WTC11 (cell line): ENCODE results near the gene GUCY1B1. TPM values are rescaled to one million over a fixed set of nuclear protein-coding genes. Genes with fewer than 3 reads are reported as not detected.
"Not testable (repeated sequence)": the region's sequence is repeated elsewhere in the genome, so short reads cannot be mapped to it uniquely, and the experiment has no call there.

Source experiments
- ATAC-seq: fragments of 200-7000 bp; cut with Tn5 transposase; 2 replicates; pipeline ENCODE4 v1.10.0; 2021; ENCODE audit warnings: mild to moderate bottlenecking, moderate library complexity
- CTCF ChIA-PET: fragments of 300-600 bp; sonication (Branson Sonifier 250); formaldehyde crosslinking; loops from one replicate; lab custom pipeline; 2021; ENCODE audit warnings: antibody characterized with exemption; lab: Charles Lee
- POLR2A ChIA-PET: fragments of 350-600 bp; sonication (Branson Sonifier 250); formaldehyde crosslinking; loops from one replicate; lab custom pipeline; 2021; ENCODE audit warnings: antibody characterized with exemption; lab: Charles Lee
- DNase-seq: peaks from one replicate; pipeline ENCODE4 v3.0.0; 2021; ENCODE audit warnings: low spot score
- H3K27ac Mint-ChIP-seq: 2 replicates; pipeline ENCODE4 v1.8.0; 2021; ENCODE audit warnings: mixed read lengths
- H3K27me3 Mint-ChIP-seq: 2 replicates; pipeline ENCODE4 v1.8.0; 2021; ENCODE audit warnings: low read depth, mild to moderate bottlenecking, moderate library complexity, mixed read lengths
- H3K36me3 Mint-ChIP-seq: 2 replicates; pipeline ENCODE4 v1.8.0; 2021; ENCODE audit warnings: mixed read lengths
- H3K4me1 Mint-ChIP-seq: 2 replicates; pipeline ENCODE4 v1.8.0; 2022; ENCODE audit warnings: mixed read lengths
- H3K4me3 Mint-ChIP-seq: 2 replicates; pipeline ENCODE4 v1.8.0; 2021; ENCODE audit warnings: mild to moderate bottlenecking, moderate library complexity, mixed read lengths
- H3K9me3 Mint-ChIP-seq: 2 replicates; pipeline ENCODE4 v1.8.0; 2021; ENCODE audit warnings: mixed read lengths
- ATF6 ChIP-seq: sonication (generic); formaldehyde crosslinking; IDR thresholded peaks from 2 replicates; pipeline ENCODE4 v1.8.1; 2023; ENCODE audit warnings: mild to moderate bottlenecking, missing genetic modification reagents
- CREM ChIP-seq: sonication (generic); formaldehyde crosslinking; IDR thresholded peaks from 2 replicates; pipeline ENCODE4 v1.8.1; 2022; ENCODE audit warnings: mild to moderate bottlenecking, missing genetic modification reagents, moderate library complexity
- GRHL2 ChIP-seq: fragments of 250-450 bp; sonication (Bioruptor Pico); IDR thresholded peaks from 2 replicates; pipeline ENCODE4 v1.8.0; 2022; ENCODE audit warnings: mild to moderate bottlenecking, moderate library complexity; ENCODE audit not compliant: insufficient replicate concordance, severe bottlenecking
- GTF2I ChIP-seq: fragments of 250-450 bp; sonication (Bioruptor Pico); conservative IDR thresholded peaks from 2 replicates; pipeline ENCODE4 v1.4.0; 2021; ENCODE audit warnings: mild to moderate bottlenecking
- HMGA2 ChIP-seq: fragments of 250-450 bp; sonication (Bioruptor Pico); IDR thresholded peaks from 2 replicates; pipeline ENCODE4 v1.4.0; 2021; ENCODE audit warnings: mild to moderate bottlenecking, moderate library complexity
- IRF1 ChIP-seq: sonication (generic); formaldehyde crosslinking; IDR thresholded peaks from 2 replicates; pipeline ENCODE4 v1.8.0; 2023; ENCODE audit warnings: missing genetic modification reagents
- MXD4 ChIP-seq: fragments of 250-450 bp; sonication (Bioruptor Pico); IDR thresholded peaks from 2 replicates; pipeline ENCODE4 v1.8.0; 2021; ENCODE audit warnings: mild to moderate bottlenecking, moderate library complexity, borderline replicate concordance
- NR1H2 ChIP-seq: sonication (generic); formaldehyde crosslinking; IDR thresholded peaks from 2 replicates; pipeline ENCODE4 v1.9.0; 2021; ENCODE audit warnings: mild to moderate bottlenecking, moderate library complexity, missing genetic modification reagents
- PREB ChIP-seq: sonication (generic); formaldehyde crosslinking; IDR thresholded peaks from 2 replicates; pipeline ENCODE4 v1.8.1; 2022; ENCODE audit warnings: mild to moderate bottlenecking, missing genetic modification reagents, moderate library complexity, borderline replicate concordance
- RELA ChIP-seq: sonication (generic); formaldehyde crosslinking; IDR thresholded peaks from 2 replicates; pipeline ENCODE4 v1.8.1; 2022; ENCODE audit warnings: missing genetic modification reagents, mild to moderate bottlenecking, borderline replicate concordance
- RORB ChIP-seq: fragments of 250-450 bp; sonication (Bioruptor Pico); IDR thresholded peaks from 2 replicates; pipeline ENCODE4 v1.9.0; 2021; ENCODE audit warnings: mild to moderate bottlenecking
- SOX15 ChIP-seq: fragments of 250-450 bp; sonication (Bioruptor Pico); IDR thresholded peaks from 2 replicates; pipeline ENCODE4 v1.9.0; 2021; ENCODE audit warnings: mild to moderate bottlenecking
- TEAD1 ChIP-seq: sonication (generic); formaldehyde crosslinking; IDR thresholded peaks from 2 replicates; pipeline ENCODE4 v1.8.0; 2022; ENCODE audit warnings: mild to moderate bottlenecking, missing genetic modification reagents
- TEAD4 ChIP-seq: sonication (generic); formaldehyde crosslinking; IDR thresholded peaks from 2 replicates; pipeline ENCODE4 v1.8.0; 2022; ENCODE audit warnings: mild to moderate bottlenecking, missing genetic modification reagents
- ZNF263 ChIP-seq: sonication (generic); formaldehyde crosslinking; IDR thresholded peaks from 2 replicates; pipeline ENCODE4 v1.8.1; 2022; ENCODE audit warnings: low read depth, mild to moderate bottlenecking, moderate library complexity, missing genetic modification reagents
- ZNF416 ChIP-seq: fragments of 250-450 bp; sonication (Bioruptor Pico); IDR thresholded peaks from 2 replicates; pipeline ENCODE4 v1.9.0; 2021; ENCODE audit warnings: mild to moderate bottlenecking, inconsistent platforms
- total RNA-seq: library from RNA; stranded (reverse); gene quantifications from 3 replicates; pipeline ENCODE4 v1.2.3, GENCODE V29; 2021
- TF ChIP-seq, protein P1 (sequence below): fragments of 250-450 bp; sonication (Bioruptor Pico); conservative IDR thresholded peaks from 2 replicates; pipeline ENCODE4 v1.9.0; 2021; ENCODE audit warnings: mild to moderate bottlenecking

Gene GUCY1B1
- total RNA-seq, 1 experiment from 2014 or later: 12.7 TPM

DNA sequence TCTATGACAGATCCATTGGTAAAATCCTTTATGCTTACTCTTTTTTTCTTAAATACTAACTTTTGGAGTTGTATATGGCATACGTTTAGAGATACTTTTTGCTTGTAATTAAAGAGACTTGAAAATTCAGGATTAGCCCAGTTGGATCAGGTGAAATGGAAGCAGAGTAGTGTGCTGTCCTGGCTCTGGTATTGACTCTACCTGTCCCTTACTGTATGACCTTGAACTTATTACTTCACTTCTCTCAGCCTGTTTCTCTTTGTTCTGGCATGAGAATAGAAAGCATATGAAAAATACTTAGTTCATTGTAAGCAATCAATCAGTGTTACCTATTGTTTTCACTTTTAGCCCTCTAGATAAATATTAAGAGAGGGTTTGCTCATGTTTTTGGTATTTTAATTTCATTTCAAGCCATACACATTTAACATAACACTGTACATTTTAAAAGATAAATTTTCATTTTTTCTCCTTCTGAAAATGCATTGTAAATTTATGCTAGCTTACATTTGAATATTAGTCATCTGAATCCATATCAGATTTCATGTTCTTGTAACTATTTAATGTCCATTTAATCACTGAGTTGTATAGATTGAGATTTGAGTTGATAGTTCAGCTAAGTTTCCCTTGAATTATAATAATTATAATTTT, 35.9 kb downstream of the GUCY1B1 start:
- Mint-ChIP-seq H3K27me3 (no peaks in the 10 kb centered on the region), H3K4me3 (no peak overlapping the region), H3K4me1 (peaks cover 3% of the 10 kb centered on the region), H3K27ac (no peak overlapping the region), H3K9me3 (no peaks in the 10 kb centered on the region), H3K36me3 (no peaks in the 10 kb centered on the region)
- DNase-seq: no peak
- TF ChIP-seq PREB (CRISPR knock-in tag): no peak
- TF ChIP-seq TEAD4 (CRISPR knock-in tag): no peak
- no peak for TF ChIP-seq ZNF263 (CRISPR knock-in tag)
- no peak for TF ChIP-seq RORB (CRISPR knock-in tag)
- TF ChIP-seq RELA: no peak
- no peak for ATAC-seq
- ChIA-PET CTCF (interaction anchor here (1.4 kb wide), 1 partner anchor 159 kb away, joined by 5 read pairs; the partner anchor contains the start of gene CTSO), POLR2A (no interaction called here)

DNA sequence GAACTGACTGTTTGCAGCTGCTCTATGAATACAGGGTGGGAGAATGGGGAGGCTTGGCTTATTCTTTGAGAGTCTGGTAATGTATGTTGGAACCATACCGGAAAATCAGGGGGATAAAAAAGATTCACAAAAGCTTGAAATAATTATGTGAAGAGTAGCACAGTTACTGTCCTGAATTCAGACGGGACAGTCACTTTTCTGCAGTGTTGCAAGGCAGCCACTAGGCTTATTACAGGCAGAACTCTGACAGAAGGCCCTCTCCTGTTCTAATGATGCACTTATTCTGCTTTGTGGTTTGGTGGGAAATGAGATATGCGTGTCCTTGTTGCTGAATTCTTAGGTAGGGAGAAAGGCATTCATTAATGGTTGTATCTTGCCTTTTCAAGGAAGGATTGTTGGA, 37.2 kb downstream of the GUCY1B1 start:
- DNase-seq (no peak), ATAC-seq (peak; percentile 95)
- Mint-ChIP-seq H3K27ac (no peak overlapping the region), H3K9me3 (no peaks in the 10 kb centered on the region), H3K27me3 (no peaks in the 10 kb centered on the region), H3K4me3 (no peak overlapping the region), H3K4me1 (peaks cover 5% of the 10 kb centered on the region), H3K36me3 (no peaks in the 10 kb centered on the region)
- ChIA-PET CTCF (interaction anchor here (0.7 to 2.9 kb wide), 3 partner anchors 9 to 157 kb away, joined by 3 to 11 read pairs (median 5); partner anchors contain the start of gene CTSO), POLR2A (no interaction called here)
- no peak for TF ChIP-seq GTF2I (CRISPR knock-in tag)
- TF ChIP-seq GRHL2 (CRISPR knock-in tag): no peak
- no peak for TF ChIP-seq MXD4 (CRISPR knock-in tag)
- TF ChIP-seq, protein P1, sequence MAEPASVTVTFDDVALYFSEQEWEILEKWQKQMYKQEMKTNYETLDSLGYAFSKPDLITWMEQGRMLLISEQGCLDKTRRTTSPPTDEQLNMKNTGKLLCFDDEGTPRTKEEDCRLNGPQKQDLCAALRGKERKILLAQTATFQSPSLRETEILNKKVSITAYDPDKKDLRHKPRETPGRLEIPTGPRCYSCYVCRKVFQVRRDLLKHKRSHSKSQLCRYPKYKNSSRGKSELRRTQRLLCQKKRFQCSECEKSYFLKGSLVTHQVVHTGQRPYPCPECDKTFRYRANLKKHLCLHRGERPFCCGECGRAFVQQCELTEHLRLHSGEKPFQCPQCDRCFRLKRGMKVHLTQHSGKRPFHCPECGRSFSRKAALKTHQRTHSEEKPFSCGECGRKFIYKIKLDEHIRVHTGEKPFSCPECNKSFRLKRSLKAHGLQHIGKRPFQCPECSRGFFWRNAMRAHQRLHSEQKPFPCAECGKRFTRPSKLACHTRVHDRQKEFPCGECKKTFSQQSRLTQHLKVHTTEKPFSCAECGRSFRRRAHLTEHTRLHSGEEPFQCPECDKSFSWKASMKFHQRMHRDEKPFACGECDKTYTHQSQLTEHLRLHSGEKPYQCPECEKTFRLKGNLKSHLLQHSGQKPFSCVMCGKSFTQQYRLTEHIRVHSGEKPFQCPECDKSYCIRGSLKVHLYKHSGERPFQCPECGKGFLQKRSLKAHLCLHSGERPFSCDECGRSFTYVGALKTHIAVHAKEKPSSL (CRISPR knock-in tag): no peak
- TF ChIP-seq IRF1 (CRISPR knock-in tag): no peak
- no peak for TF ChIP-seq CREM (CRISPR knock-in tag)
- no peak for TF ChIP-seq NR1H2 (CRISPR knock-in tag)
- TF ChIP-seq TEAD1 (CRISPR knock-in tag): no peak
- TF ChIP-seq ZNF416 (CRISPR knock-in tag): no peak
- TF ChIP-seq SOX15 (CRISPR knock-in tag): no peak
- TF ChIP-seq ATF6: no peak

DNA sequence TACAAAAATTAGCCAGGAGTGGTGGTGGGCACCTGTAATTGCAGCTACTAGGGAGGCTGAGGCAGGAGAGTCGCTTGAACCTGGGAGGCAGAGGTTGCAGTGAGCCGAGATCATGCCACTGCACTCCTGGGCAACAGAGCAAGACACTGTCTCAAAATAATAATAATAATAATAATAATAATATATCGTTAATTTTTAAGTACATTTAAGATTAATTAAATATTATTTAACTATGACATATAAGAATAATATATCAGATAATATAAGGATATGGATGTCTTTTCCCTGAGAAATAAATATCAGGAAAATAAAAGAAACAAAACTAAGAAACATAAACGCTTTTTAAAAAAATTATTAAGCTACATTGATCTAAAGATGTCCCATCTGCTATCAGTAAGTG, 38.8 kb downstream of the GUCY1B1 start:
- H3K9me3 Mint-ChIP-seq, H3K4me3 Mint-ChIP-seq, POLR2A ChIA-PET, ATAC-seq, H3K27me3 Mint-ChIP-seq, DNase-seq, H3K27ac Mint-ChIP-seq, H3K36me3 Mint-ChIP-seq, H3K4me1 Mint-ChIP-seq: not testable (repeated sequence)
- CTCF ChIA-PET: interaction anchor here (2.9 kb wide), 1 partner anchor 10 kb away, joined by 11 read pairs; no protein-coding TSS in a partner anchor
- TF ChIP-seq HMGA2 (CRISPR knock-in tag): peak; percentile 94
